Osteocyte (in vitro differentiated cells): ENCODE results near the gene RIT2. TPM values are rescaled to one million over a fixed set of nuclear protein-coding genes. Genes with fewer than 3 reads are reported as not detected.

Source experiments
- DNase-seq: peaks from one replicate; pipeline ENCODE4 v3.0.0; 2021; ENCODE audit warnings: mixed read lengths; ENCODE audit not compliant: unreplicated experiment; ENCODE audit errors: extremely low spot score
- H3K27ac Mint-ChIP-seq: one replicate; pipeline ENCODE4 v1.8.0; 2021; ENCODE audit warnings: mild to moderate bottlenecking, mixed read lengths; ENCODE audit not compliant: unreplicated experiment
- H3K27me3 Mint-ChIP-seq: one replicate; pipeline ENCODE4 v1.8.0; 2021; ENCODE audit warnings: mixed read lengths; ENCODE audit not compliant: unreplicated experiment
- H3K36me3 Mint-ChIP-seq: one replicate; pipeline ENCODE4 v1.8.0; 2021; ENCODE audit warnings: mixed read lengths; ENCODE audit not compliant: unreplicated experiment
- H3K4me1 Mint-ChIP-seq: one replicate; pipeline ENCODE4 v1.8.0; 2021; ENCODE audit warnings: mixed read lengths; ENCODE audit not compliant: unreplicated experiment
- H3K4me3 Mint-ChIP-seq: one replicate; pipeline ENCODE4 v1.8.0; 2021; ENCODE audit warnings: mild to moderate bottlenecking, moderate library complexity, mixed read lengths; ENCODE audit not compliant: unreplicated experiment
- H3K9me3 Mint-ChIP-seq: one replicate; pipeline ENCODE4 v1.8.0; 2021; ENCODE audit warnings: mixed read lengths; ENCODE audit not compliant: unreplicated experiment
- total RNA-seq: library from RNA; stranded (reverse); gene quantifications from 2 replicates; pipeline ENCODE4 v1.2.1, GENCODE V29; 2021
- TF ChIP-seq, protein P1 (sequence below): fragments of 200-600 bp; sonication (generic); IDR thresholded peaks from 2 replicates; pipeline ENCODE4 v1.5.0; 2021; ENCODE audit warnings: antibody characterized with exemption, mild to moderate bottlenecking, moderate library complexity

RIT2 gene
- total RNA-seq, 1 donor from 2014 or later = not detected

DNA sequence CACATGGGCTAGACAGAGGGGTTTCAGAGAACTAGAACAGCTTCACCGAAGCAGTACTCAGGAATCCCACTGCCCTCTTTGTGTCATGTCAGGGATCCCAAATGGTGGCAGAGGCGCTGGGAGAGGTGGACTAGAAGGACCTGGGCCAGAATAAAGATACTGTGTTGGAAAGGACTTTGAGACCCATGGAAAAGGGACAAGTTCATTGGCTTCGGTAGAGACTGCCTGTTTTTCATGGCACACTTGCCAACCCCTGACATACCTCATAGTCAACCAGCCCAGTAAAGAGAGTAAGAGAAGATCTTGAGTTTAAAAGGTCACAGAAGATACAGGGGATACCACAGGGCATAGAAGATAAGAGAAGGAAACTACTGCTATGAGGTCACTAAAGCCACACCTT, 381.0 kb downstream of the RIT2 start:
- H3K4me1 Mint-ChIP-seq = no peaks in the 10 kb centered on the region
- no peak for DNase-seq
- H3K27me3 Mint-ChIP-seq = no peaks in the 10 kb centered on the region
- H3K4me3 Mint-ChIP-seq = no peak overlapping the region
- H3K36me3 Mint-ChIP-seq = no peaks in the 10 kb centered on the region
- H3K9me3 Mint-ChIP-seq = no peaks in the 10 kb centered on the region
- TF ChIP-seq, protein P1, sequence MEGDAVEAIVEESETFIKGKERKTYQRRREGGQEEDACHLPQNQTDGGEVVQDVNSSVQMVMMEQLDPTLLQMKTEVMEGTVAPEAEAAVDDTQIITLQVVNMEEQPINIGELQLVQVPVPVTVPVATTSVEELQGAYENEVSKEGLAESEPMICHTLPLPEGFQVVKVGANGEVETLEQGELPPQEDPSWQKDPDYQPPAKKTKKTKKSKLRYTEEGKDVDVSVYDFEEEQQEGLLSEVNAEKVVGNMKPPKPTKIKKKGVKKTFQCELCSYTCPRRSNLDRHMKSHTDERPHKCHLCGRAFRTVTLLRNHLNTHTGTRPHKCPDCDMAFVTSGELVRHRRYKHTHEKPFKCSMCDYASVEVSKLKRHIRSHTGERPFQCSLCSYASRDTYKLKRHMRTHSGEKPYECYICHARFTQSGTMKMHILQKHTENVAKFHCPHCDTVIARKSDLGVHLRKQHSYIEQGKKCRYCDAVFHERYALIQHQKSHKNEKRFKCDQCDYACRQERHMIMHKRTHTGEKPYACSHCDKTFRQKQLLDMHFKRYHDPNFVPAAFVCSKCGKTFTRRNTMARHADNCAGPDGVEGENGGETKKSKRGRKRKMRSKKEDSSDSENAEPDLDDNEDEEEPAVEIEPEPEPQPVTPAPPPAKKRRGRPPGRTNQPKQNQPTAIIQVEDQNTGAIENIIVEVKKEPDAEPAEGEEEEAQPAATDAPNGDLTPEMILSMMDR = no peak
- no peak overlapping the region for H3K27ac Mint-ChIP-seq

DNA sequence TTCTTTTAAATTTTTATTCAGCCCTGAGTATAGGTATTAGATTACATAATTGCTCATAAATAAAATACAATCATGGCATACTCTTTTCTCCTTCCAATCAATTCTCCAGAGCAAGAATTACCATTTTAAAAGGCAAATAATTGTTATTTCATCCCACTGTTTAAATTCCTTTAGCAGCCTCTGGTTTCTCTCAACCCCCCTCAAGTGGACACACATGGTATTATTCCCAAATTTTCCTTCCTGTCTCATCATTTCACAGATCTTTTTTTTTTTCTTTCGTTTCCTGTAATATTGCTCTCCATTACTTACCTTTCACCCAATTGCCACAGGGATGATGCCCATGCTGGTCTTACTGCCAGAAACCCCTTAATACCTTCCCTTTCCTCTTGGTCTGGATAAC, 385.2 kb downstream of the RIT2 start:
- no peaks in the 10 kb centered on the region for H3K9me3 Mint-ChIP-seq
- no peaks in the 10 kb centered on the region for H3K27me3 Mint-ChIP-seq
- H3K36me3 Mint-ChIP-seq = no peaks in the 10 kb centered on the region

DNA sequence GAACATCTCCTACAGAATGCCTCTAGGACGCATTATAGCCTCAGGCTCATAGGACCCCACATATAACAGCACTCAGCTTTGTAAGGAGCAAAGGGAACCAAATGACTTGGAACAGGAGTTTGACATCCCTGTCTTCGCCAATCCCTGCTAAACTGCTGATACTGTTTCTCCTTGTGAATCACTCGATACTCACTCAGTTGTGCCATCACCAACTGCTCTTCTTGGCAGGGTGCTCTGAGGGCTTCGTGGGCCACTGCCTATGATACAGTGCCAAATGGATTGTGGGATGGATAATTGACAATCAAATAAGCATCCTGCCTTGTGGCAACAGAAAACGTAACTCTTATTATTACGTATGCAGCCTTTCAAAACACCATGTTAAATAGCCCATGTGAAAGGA, 396.3 kb downstream of the RIT2 start:
- DNase-seq = no peak
- H3K9me3 Mint-ChIP-seq = peaks cover 7% of the 10 kb centered on the region
- no peaks in the 10 kb centered on the region for H3K27me3 Mint-ChIP-seq
- H3K27ac Mint-ChIP-seq = no peak overlapping the region
- TF ChIP-seq, protein P1 = no peak
- no peak overlapping the region for H3K4me3 Mint-ChIP-seq
- no peaks in the 10 kb centered on the region for H3K4me1 Mint-ChIP-seq
- no peaks in the 10 kb centered on the region for H3K36me3 Mint-ChIP-seq

More for the DNA sequence above, 385.2 kb downstream of the RIT2 start:
- DNase-seq = no peak
- Mint-ChIP-seq H3K4me3 (no peak overlapping the region), H3K4me1 (no peaks in the 10 kb centered on the region), H3K27ac (no peak overlapping the region)
- TF ChIP-seq, protein P1 = no peak

DNA sequence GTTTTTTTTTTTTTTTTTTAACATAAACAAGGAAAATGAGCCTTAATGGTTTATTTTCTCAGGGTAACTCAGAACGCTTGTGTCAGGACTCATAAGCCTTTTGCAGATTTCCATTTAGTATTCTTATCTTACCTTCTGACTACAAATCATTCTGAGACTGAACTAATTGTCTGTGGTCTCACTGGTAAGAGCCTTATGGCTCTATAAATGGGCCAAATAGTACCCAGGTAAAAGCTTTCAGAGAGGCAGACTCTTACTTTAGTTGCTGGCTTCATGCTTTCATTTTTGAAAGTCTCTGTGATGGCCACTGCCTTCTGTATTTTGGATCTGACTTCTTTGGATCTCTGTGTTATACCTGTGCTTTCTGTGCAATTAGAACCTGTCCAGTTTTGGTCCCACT, 403.4 kb downstream of the RIT2 start:
- Mint-ChIP-seq H3K36me3 (no peaks in the 10 kb centered on the region), H3K27ac (no peak overlapping the region), H3K9me3 (peaks cover 4% of the 10 kb centered on the region), H3K27me3 (no peaks in the 10 kb centered on the region), H3K4me1 (no peaks in the 10 kb centered on the region), H3K4me3 (no peak overlapping the region)
- TF ChIP-seq, protein P1 = no peak
- DNase-seq = no peak

DNA sequence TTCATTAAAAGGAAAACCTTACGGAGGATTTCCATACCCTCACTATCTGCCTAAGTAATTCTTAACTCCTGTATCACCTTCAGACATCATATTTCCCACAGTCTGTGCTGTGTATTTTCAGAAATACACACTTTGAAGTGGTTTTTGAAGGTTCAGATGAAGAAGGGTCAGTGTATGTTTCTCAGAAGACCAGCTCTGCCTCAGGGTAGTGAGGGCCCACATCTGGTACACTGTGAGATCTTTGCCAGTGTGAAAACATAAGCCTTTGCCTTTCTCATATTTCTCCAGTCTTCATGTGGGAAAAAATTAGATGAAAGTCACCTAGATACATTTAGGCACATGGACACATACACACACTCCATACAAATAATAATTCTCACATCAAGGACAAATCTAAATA, 408.4 kb downstream of the RIT2 start:
- no peaks in the 10 kb centered on the region for H3K27me3 Mint-ChIP-seq
- no peaks in the 10 kb centered on the region for H3K4me1 Mint-ChIP-seq
- H3K36me3 Mint-ChIP-seq = no peaks in the 10 kb centered on the region
- no peak overlapping the region for H3K4me3 Mint-ChIP-seq
- no peaks in the 10 kb centered on the region for H3K9me3 Mint-ChIP-seq
- no peak for DNase-seq
- TF ChIP-seq, protein P1 = no peak
- no peak overlapping the region for H3K27ac Mint-ChIP-seq
